Activated CD4-positive, CD25-positive, alpha-beta regulatory T cell treated with anti-CD3 and anti-CD28 coated beads, Interleukin-2, amount 50 U/mL, for 24 hours (primary cell): Measurements from ENCODE around the gene OR6N2.

ENCODE experiments used
- ATAC-seq, 2 donors: fragments of 150-1000 bp; cut with Tn5 transposase; one replicate each; pipeline ENCODE4 v1.10.0; 2021; ENCODE audit warnings: mild to moderate bottlenecking in 1 of 2, moderate library complexity in 1 of 2

Gene OR6N2

GRCh38 chr1:158752155-158752712 is 28.8 kb downstream of the OR6N2 start:
- ATAC-seq = no peak

- ATAC-seq = no peak
These were observed 45.2 kb downstream of the OR6N2 start for GRCh38 chr1:158735848-158736247.

GRCh38 chr1:158732524-158732923 is 48.5 kb downstream of the OR6N2 start:
- ATAC-seq = no peak

GRCh38 chr1:158731707-158732106 is 49.3 kb downstream of the OR6N2 start:
- ATAC-seq = no peak

GRCh38 chr1:158730453-158730852 is 50.6 kb downstream of the OR6N2 start:
- no peak for ATAC-seq

GRCh38 chr1:158728510-158729225 is 52.3 kb downstream of the OR6N2 start:
- no peak for ATAC-seq

GRCh38 chr1:158724442-158724841 is 56.6 kb downstream of the OR6N2 start:
- ATAC-seq = no peak
